GM23338 (cell line): Measurements from ENCODE around the gene ROCK1. TPM values are rescaled to one million over a fixed set of nuclear protein-coding genes. Genes with fewer than 3 reads are reported as not detected.

Source experiments
- ATAC-seq: fragments of 200-7000 bp; cut with Tn5 transposase; 3 replicates; pipeline ENCODE4 v1.9.1; 2020
- DNase-seq: peaks from one replicate; pipeline ENCODE4 v3.0.0-alpha.2; 2015; ENCODE audit warnings: low spot score
- H2AFZ ChIP-seq: fragments of 200-600 bp; sonication (generic); 2 replicates; pipeline ENCODE4 v1.8.0; 2016; ENCODE audit warnings: antibody characterized with exemption, mild to moderate bottlenecking, moderate library complexity
- H3F3A ChIP-seq: fragments of 200-600 bp; sonication (generic); replicated peaks from 2 replicates; pipeline ENCODE4 v1.8.0; 2017; ENCODE audit warnings: antibody characterized with exemption, mixed run types, low read depth
- H3K27ac ChIP-seq: fragments of 200-600 bp; sonication (generic); 2 replicates; pipeline ENCODE4 v1.6.1; 2016; ENCODE audit warnings: low read depth
- H3K27me3 ChIP-seq: fragments of 200-600 bp; sonication (generic); 2 replicates; pipeline ENCODE4 v1.8.0; 2016; ENCODE audit warnings: mild to moderate bottlenecking, mixed run types, moderate library complexity; ENCODE audit not compliant: insufficient read depth
- H3K36me3 ChIP-seq: fragments of 200-600 bp; sonication (generic); 2 replicates; pipeline ENCODE4 v1.8.0; 2016; ENCODE audit warnings: mild to moderate bottlenecking; ENCODE audit not compliant: insufficient read depth
- H3K4me1 ChIP-seq: fragments of 200-600 bp; sonication (generic); 2 replicates; pipeline ENCODE4 v1.8.0; 2016; ENCODE audit warnings: mild to moderate bottlenecking, moderate library complexity; ENCODE audit not compliant: insufficient read depth
- H3K4me2 ChIP-seq: fragments of 200-600 bp; sonication (generic); 2 replicates; pipeline ENCODE4 v1.7.1; 2017; ENCODE audit warnings: mixed run types
- H3K4me3 ChIP-seq: fragments of 200-600 bp; sonication (generic); 2 replicates; pipeline ENCODE4 v1.6.1; 2016; ENCODE audit warnings: mixed run types
- H3K79me2 ChIP-seq: fragments of 200-600 bp; sonication (generic); replicated peaks from 2 replicates; pipeline ENCODE4 v1.8.0; 2017; ENCODE audit warnings: mild to moderate bottlenecking; ENCODE audit not compliant: insufficient read depth
- H3K9me2 ChIP-seq: fragments of 200-600 bp; sonication (generic); 2 replicates; pipeline ENCODE4 v1.8.0; 2017; ENCODE audit not compliant: insufficient read depth
- H4K20me1 ChIP-seq: fragments of 200-600 bp; sonication (generic); replicated peaks from 2 replicates; pipeline ENCODE4 v1.8.0; 2017; ENCODE audit warnings: mild to moderate bottlenecking; ENCODE audit not compliant: insufficient read depth
- H3K27ac Mint-ChIP-seq: 2 replicates; pipeline ENCODE4 v1.8.0; 2020; ENCODE audit warnings: inconsistent platforms, mild to moderate bottlenecking, moderate library complexity, mixed read lengths
- H3K27me3 Mint-ChIP-seq: 3 replicates; pipeline ENCODE4 v1.8.0; 2022; ENCODE audit warnings: low read depth, mild to moderate bottlenecking, moderate library complexity, mixed read lengths, inconsistent platforms; ENCODE audit not compliant: insufficient read depth, poor library complexity
- H3K36me3 Mint-ChIP-seq: 3 replicates; pipeline ENCODE4 v1.8.0; 2021; ENCODE audit warnings: low read depth, mild to moderate bottlenecking, inconsistent platforms, moderate library complexity, mixed read lengths
- H3K4me1 Mint-ChIP-seq: 3 replicates; pipeline ENCODE4 v1.8.0; 2020; ENCODE audit warnings: mild to moderate bottlenecking, inconsistent platforms, mixed read lengths
- H3K4me3 Mint-ChIP-seq: 3 replicates; pipeline ENCODE4 v1.8.0; 2021; ENCODE audit warnings: moderate library complexity, mild to moderate bottlenecking, inconsistent platforms, mixed read lengths
- H3K9me3 Mint-ChIP-seq: 3 replicates; pipeline ENCODE4 v1.8.0; 2020; ENCODE audit warnings: moderate library complexity, mild to moderate bottlenecking, inconsistent platforms, mixed read lengths
- CREB1 ChIP-seq: fragments of 250-450 bp; sonication (Bioruptor Pico); IDR thresholded peaks from 2 replicates; pipeline ENCODE4 v1.5.0; 2020; ENCODE audit warnings: low read depth, mild to moderate bottlenecking, moderate library complexity
- EZH2 ChIP-seq: fragments of 200-600 bp; sonication (generic); IDR thresholded peaks from one replicate; pipeline ENCODE4 v1.8.0; 2017; ENCODE audit warnings: antibody characterized with exemption, mild to moderate bottlenecking, low read depth; ENCODE audit not compliant: unreplicated experiment
- EZH2phosphoT487 ChIP-seq: fragments of 200-600 bp; sonication (generic); IDR thresholded peaks from one replicate; pipeline ENCODE4 v1.8.1; 2018; ENCODE audit warnings: antibody characterized with exemption; ENCODE audit not compliant: unreplicated experiment
- JUNB ChIP-seq: IDR thresholded peaks from one replicate; pipeline ENCODE4 v1.6.1; 2016; ENCODE audit warnings: antibody characterized with exemption; ENCODE audit not compliant: unreplicated experiment
- NANOG ChIP-seq: IDR thresholded peaks from 2 replicates; pipeline ENCODE4 v1.6.1; 2016; ENCODE audit warnings: antibody characterized with exemption, borderline replicate concordance
- POLR2AphosphoS5 ChIP-seq: IDR thresholded peaks from 2 replicates; pipeline ENCODE4 v1.6.1; 2016; ENCODE audit warnings: antibody characterized with exemption, low read depth
- ZNF114 ChIP-seq: fragments of 250-450 bp; sonication (Bioruptor Pico); IDR thresholded peaks from 2 replicates; pipeline ENCODE4 v1.5.0; 2020; ENCODE audit warnings: mild to moderate bottlenecking, moderate library complexity
- ZNF331 ChIP-seq: fragments of 250-450 bp; sonication (Bioruptor Pico); IDR thresholded peaks from 2 replicates; pipeline ENCODE4 v1.5.0; 2020; ENCODE audit warnings: low read depth, mild to moderate bottlenecking, moderate library complexity
- polyA plus RNA-seq: library from polyadenylated mRNA; unstranded; fragments of >200 nt; fragmentation: Nextera tagmentation; extraction: Ambion mirVana; gene quantifications from 2 replicates; pipeline ENCODE4 v1.2.1, GENCODE V29; 2016
- total RNA-seq: library from RNA; depleted of rRNA; stranded (reverse); fragments of >200 nt; shearing (Covaris generic); gene quantifications from 2 replicates; pipeline ENCODE4 v1.2.3, GENCODE V29; 2014
- TF ChIP-seq, protein P1 (sequence below): IDR thresholded peaks from one replicate; pipeline ENCODE4 v1.6.1; 2018; ENCODE audit warnings: antibody characterized with exemption; ENCODE audit not compliant: unreplicated experiment
- TF ChIP-seq, protein P2 (sequence below): fragments of 250-450 bp; sonication (Bioruptor Pico); IDR thresholded peaks from 2 replicates; pipeline ENCODE4 v1.5.0; 2020; ENCODE audit warnings: mild to moderate bottlenecking, moderate library complexity
- TF ChIP-seq, protein P3 (sequence below): IDR thresholded peaks from 2 replicates; pipeline ENCODE4 v1.6.1; 2016; ENCODE audit warnings: antibody characterized with exemption
- TF ChIP-seq, protein P4 (sequence below), 2 experiments: fragments of 200-600 bp in 1 of 2; sonication (generic) in 1 of 2; conservative IDR thresholded peaks; 2 replicates each; pipeline versions ENCODE4 v1.5.1 to v1.6.1; 2016 to 2017; ENCODE audit warnings: antibody characterized with exemption in 2 of 2, low read depth in 2 of 2, mild to moderate bottlenecking in 2 of 2, moderate library complexity in 1 of 2

ROCK1 gene
- total and polyA plus RNA-seq, 2 experiments from 2014 or later, result 37.2 to 42.8 TPM

DNA sequence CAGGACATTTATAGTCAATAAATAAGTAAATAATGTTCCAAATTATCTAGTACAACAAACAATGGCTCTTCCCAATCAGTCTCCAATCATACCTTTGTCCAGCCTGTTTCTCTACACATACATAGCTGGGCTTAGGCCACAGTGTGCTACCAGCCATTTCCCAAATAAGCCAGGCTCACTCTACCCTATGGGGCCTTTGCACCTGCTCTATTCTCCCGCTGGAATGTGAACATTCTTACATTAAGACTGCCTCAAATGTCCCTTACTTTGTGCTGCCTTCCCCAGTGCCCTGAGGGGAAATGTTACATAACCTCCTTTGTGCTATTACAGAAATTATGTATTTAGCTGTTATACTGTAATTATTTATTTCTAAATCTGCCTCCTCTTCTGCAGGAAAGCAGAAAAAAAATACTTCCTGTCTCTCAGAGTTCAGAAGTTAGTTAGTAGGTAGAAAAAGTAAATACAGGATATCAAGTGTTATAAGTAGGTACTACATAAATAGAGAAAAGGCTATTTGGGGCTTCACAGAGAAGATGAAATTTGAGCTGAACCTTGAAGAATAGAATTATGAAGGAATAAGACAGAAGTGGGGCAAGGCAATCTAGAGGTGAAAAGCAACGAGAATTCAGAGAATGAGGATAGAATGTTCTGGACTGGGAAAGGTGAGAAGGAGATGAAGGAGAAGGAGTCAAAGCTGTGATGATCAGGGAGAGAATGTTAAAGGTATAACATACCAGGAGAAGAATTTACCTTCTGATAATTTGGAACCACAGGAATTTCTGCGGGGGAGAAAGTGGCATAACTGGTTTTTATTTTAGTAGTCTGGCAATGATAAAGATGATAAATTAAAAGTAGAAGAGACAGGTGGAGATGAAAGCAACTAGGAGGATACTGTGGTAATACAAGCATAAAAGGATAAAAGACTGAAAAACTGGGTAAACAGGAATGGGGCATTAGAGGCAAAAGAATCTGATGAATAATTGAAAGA, 37.0 kb downstream of the ROCK1 start:
- Mint-ChIP-seq H3K9me3 (no peaks in the 10 kb centered on the region), H3K4me1 (peaks cover 22% of the 10 kb centered on the region), H3K27ac (no peak overlapping the region), H3K27me3 (no peaks in the 10 kb centered on the region), H3K4me3 (no peak overlapping the region), H3K36me3 (no peaks in the 10 kb centered on the region; the same call in 2 of the 3 replicates)
- H3K9me2 ChIP-seq, result no peaks in the 10 kb centered on the region
- no peak overlapping the region for H3K27ac ChIP-seq
- no peak overlapping the region for H2AFZ ChIP-seq
- H3K4me1 ChIP-seq, result no peaks in the 10 kb centered on the region; the same call in 1 of the 2 replicates
- no peaks in the 10 kb centered on the region for H3K27me3 ChIP-seq
- ATAC-seq (peak; percentile 68), DNase-seq (peak; percentile 18)
- peaks cover 23% of the 10 kb centered on the region for H4K20me1 ChIP-seq
- no peaks in the 10 kb centered on the region for H3F3A ChIP-seq
- H3K36me3 ChIP-seq, result no peaks in the 10 kb centered on the region
- peaks cover 93% of the 10 kb centered on the region for H3K79me2 ChIP-seq
- H3K4me3 ChIP-seq, result no peak overlapping the region
- H3K4me2 ChIP-seq, result no peak overlapping the region
- no peak for TF ChIP-seq CREB1
- TF ChIP-seq EZH2, result no peak
- no peak for TF ChIP-seq NANOG
- no peak for TF ChIP-seq JUNB
- TF ChIP-seq ZNF331 (CRISPR knock-in tag), result no peak
- TF ChIP-seq EZH2phosphoT487, result no peak
- TF ChIP-seq, protein P1, sequence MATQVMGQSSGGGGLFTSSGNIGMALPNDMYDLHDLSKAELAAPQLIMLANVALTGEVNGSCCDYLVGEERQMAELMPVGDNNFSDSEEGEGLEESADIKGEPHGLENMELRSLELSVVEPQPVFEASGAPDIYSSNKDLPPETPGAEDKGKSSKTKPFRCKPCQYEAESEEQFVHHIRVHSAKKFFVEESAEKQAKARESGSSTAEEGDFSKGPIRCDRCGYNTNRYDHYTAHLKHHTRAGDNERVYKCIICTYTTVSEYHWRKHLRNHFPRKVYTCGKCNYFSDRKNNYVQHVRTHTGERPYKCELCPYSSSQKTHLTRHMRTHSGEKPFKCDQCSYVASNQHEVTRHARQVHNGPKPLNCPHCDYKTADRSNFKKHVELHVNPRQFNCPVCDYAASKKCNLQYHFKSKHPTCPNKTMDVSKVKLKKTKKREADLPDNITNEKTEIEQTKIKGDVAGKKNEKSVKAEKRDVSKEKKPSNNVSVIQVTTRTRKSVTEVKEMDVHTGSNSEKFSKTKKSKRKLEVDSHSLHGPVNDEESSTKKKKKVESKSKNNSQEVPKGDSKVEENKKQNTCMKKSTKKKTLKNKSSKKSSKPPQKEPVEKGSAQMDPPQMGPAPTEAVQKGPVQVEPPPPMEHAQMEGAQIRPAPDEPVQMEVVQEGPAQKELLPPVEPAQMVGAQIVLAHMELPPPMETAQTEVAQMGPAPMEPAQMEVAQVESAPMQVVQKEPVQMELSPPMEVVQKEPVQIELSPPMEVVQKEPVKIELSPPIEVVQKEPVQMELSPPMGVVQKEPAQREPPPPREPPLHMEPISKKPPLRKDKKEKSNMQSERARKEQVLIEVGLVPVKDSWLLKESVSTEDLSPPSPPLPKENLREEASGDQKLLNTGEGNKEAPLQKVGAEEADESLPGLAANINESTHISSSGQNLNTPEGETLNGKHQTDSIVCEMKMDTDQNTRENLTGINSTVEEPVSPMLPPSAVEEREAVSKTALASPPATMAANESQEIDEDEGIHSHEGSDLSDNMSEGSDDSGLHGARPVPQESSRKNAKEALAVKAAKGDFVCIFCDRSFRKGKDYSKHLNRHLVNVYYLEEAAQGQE, result no peak
- TF ChIP-seq POLR2AphosphoS5, result no peak
- TF ChIP-seq ZNF114 (CRISPR knock-in tag), result no peak
- TF ChIP-seq, protein P2, sequence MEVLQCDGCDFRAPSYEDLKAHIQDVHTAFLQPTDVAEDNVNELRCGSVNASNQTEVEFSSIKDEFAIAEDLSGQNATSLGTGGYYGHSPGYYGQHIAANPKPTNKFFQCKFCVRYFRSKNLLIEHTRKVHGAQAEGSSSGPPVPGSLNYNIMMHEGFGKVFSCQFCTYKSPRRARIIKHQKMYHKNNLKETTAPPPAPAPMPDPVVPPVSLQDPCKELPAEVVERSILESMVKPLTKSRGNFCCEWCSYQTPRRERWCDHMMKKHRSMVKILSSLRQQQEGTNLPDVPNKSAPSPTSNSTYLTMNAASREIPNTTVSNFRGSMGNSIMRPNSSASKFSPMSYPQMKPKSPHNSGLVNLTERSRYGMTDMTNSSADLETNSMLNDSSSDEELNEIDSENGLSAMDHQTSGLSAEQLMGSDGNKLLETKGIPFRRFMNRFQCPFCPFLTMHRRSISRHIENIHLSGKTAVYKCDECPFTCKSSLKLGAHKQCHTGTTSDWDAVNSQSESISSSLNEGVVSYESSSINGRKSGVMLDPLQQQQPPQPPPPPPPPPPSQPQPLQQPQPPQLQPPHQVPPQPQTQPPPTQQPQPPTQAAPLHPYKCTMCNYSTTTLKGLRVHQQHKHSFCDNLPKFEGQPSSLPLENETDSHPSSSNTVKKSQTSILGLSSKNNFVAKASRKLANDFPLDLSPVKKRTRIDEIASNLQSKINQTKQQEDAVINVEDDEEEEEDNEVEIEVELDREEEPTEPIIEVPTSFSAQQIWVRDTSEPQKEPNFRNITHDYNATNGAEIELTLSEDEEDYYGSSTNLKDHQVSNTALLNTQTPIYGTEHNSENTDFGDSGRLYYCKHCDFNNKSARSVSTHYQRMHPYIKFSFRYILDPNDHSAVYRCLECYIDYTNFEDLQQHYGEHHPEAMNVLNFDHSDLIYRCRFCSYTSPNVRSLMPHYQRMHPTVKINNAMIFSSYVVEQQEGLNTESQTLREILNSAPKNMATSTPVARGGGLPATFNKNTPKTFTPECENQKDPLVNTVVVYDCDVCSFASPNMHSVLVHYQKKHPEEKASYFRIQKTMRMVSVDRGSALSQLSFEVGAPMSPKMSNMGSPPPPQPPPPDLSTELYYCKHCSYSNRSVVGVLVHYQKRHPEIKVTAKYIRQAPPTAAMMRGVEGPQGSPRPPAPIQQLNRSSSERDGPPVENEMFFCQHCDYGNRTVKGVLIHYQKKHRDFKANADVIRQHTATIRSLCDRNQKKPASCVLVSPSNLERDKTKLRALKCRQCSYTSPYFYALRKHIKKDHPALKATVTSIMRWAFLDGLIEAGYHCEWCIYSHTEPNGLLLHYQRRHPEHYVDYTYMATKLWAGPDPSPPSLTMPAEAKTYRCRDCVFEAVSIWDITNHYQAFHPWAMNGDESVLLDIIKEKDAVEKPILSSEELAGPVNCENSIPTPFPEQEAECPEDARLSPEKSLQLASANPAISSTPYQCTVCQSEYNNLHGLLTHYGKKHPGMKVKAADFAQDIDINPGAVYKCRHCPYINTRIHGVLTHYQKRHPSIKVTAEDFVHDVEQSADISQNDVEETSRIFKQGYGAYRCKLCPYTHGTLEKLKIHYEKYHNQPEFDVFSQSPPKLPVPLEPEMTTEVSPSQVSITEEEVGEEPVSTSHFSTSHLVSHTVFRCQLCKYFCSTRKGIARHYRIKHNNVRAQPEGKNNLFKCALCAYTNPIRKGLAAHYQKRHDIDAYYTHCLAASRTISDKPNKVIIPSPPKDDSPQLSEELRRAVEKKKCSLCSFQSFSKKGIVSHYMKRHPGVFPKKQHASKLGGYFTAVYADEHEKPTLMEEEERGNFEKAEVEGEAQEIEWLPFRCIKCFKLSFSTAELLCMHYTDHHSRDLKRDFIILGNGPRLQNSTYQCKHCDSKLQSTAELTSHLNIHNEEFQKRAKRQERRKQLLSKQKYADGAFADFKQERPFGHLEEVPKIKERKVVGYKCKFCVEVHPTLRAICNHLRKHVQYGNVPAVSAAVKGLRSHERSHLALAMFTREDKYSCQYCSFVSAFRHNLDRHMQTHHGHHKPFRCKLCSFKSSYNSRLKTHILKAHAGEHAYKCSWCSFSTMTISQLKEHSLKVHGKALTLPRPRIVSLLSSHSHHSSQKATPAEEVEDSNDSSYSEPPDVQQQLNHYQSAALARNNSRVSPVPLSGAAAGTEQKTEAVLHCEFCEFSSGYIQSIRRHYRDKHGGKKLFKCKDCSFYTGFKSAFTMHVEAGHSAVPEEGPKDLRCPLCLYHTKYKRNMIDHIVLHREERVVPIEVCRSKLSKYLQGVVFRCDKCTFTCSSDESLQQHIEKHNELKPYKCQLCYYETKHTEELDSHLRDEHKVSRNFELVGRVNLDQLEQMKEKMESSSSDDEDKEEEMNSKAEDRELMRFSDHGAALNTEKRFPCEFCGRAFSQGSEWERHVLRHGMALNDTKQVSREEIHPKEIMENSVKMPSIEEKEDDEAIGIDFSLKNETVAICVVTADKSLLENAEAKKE (CRISPR knock-in tag), result no peak
- TF ChIP-seq, protein P3, sequence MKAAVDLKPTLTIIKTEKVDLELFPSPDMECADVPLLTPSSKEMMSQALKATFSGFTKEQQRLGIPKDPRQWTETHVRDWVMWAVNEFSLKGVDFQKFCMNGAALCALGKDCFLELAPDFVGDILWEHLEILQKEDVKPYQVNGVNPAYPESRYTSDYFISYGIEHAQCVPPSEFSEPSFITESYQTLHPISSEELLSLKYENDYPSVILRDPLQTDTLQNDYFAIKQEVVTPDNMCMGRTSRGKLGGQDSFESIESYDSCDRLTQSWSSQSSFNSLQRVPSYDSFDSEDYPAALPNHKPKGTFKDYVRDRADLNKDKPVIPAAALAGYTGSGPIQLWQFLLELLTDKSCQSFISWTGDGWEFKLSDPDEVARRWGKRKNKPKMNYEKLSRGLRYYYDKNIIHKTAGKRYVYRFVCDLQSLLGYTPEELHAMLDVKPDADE, result no peak
- TF ChIP-seq, protein P4, sequence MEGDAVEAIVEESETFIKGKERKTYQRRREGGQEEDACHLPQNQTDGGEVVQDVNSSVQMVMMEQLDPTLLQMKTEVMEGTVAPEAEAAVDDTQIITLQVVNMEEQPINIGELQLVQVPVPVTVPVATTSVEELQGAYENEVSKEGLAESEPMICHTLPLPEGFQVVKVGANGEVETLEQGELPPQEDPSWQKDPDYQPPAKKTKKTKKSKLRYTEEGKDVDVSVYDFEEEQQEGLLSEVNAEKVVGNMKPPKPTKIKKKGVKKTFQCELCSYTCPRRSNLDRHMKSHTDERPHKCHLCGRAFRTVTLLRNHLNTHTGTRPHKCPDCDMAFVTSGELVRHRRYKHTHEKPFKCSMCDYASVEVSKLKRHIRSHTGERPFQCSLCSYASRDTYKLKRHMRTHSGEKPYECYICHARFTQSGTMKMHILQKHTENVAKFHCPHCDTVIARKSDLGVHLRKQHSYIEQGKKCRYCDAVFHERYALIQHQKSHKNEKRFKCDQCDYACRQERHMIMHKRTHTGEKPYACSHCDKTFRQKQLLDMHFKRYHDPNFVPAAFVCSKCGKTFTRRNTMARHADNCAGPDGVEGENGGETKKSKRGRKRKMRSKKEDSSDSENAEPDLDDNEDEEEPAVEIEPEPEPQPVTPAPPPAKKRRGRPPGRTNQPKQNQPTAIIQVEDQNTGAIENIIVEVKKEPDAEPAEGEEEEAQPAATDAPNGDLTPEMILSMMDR (conservative IDR thresholded peaks at IDR 0.05; ENCODE audit: low read depth in 2 of 2), result no peak
